ENCODE results near the gene ZDHHC7. TPM values are rescaled to one million over a fixed set of nuclear protein-coding genes. Genes with fewer than 3 reads are reported as not detected.

Gene ZDHHC7
- total RNA-seq, 1 donor from 2014 or later = 45.4 TPM

DNA sequence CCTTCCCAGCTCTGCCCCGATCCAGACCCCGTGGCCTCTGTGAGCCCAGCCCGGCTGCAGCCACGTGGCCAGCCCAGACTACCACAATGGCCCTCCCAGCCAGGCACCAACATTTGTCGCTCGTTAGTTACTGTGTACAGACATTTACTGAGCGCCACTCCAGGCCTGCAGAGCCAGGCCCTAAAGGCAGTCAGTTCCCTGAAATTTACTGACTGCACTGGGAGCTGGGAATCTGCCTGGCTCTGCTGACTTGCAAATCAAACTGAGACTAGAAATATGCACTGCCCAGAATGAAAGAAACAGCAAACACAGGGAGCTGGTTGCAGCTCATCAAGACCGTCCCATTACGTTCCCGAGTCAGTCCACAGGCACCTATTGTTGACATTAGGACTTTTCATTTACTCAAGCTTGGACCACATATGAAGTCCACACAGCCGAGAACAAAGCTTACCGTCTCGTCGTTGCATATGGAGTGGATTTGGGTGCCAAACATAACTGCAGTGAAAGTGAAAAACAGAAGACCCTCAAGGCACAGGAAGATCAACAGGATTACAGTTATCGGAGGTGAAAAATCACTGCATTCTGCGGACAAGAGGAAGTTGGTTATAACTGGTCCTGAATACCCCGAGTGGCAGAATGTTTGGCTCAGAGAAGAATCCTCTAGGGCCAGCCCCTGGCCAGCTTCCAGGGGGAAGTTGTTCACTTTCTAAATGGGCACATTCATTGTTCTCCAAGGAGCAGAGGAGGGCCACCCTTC lies 34.5 kb downstream of the ZDHHC7 start:
- Mint-ChIP-seq H3K4me3 (no peak overlapping the region), H3K4me1 (no peaks in the 10 kb centered on the region), H3K27ac (no peak overlapping the region), H3K27me3 (ENCODE audit: low read depth) (no peaks in the 10 kb centered on the region), H3K9me3 (no peaks in the 10 kb centered on the region), H3K36me3 (peaks cover 35% of the 10 kb centered on the region)
- TF ChIP-seq, protein P1, sequence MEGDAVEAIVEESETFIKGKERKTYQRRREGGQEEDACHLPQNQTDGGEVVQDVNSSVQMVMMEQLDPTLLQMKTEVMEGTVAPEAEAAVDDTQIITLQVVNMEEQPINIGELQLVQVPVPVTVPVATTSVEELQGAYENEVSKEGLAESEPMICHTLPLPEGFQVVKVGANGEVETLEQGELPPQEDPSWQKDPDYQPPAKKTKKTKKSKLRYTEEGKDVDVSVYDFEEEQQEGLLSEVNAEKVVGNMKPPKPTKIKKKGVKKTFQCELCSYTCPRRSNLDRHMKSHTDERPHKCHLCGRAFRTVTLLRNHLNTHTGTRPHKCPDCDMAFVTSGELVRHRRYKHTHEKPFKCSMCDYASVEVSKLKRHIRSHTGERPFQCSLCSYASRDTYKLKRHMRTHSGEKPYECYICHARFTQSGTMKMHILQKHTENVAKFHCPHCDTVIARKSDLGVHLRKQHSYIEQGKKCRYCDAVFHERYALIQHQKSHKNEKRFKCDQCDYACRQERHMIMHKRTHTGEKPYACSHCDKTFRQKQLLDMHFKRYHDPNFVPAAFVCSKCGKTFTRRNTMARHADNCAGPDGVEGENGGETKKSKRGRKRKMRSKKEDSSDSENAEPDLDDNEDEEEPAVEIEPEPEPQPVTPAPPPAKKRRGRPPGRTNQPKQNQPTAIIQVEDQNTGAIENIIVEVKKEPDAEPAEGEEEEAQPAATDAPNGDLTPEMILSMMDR (IDR thresholded peaks at IDR 0.05; ENCODE audit: unreplicated experiment) = no peak
- no peak for DNase-seq (ENCODE audit: low spot score in 2 of 2, unreplicated experiment in 2 of 2)

DNA sequence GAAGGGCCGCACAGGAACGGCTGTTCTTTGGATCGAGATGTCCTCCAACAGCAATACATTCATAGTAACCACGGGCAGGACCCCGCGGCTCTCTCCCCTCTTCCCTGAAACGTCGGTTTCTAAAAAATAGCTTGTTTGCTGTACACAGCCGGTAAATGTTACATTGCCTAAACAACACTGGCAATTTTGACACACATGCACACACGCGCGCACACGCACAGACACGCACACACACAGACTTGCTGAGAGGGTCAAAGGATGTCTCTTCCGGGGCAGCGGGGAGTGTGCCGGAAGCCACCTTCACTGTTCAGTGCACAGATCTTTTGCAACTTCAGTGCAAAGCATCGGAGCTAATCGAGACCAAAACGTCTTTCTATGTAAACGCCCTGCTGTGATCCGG lies 35.8 kb downstream of the ZDHHC7 start:
- H3K9me3 Mint-ChIP-seq = no peaks in the 10 kb centered on the region

DNA sequence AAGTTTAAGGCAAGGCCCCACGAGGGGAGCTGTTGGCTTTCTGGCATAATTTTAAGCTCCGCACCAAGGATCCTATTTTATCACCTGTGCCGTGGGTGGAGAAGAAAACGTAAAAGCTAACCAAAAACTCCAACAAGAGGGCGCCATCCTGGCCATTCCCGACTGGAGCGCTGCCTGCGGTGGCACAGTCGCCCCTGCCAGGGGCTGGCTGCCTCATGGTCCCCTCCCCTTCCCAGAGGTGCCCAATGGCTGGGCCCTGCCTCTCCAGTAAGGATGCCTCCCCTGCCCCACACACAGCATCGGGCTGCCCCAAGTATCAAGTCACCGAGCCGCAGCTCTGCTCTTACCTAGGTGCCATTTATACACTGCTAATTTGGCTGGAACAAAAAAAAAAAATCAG lies 36.3 kb downstream of the ZDHHC7 start:
- Mint-ChIP-seq H3K36me3 (peaks cover 24% of the 10 kb centered on the region), H3K4me3 (no peak overlapping the region), H3K27me3 (ENCODE audit: low read depth) (no peaks in the 10 kb centered on the region), H3K9me3 (no peaks in the 10 kb centered on the region), H3K4me1 (peaks cover 5% of the 10 kb centered on the region), H3K27ac (no peak overlapping the region)
- TF ChIP-seq, protein P1 (IDR thresholded peaks at IDR 0.05; ENCODE audit: unreplicated experiment) = no peak
- no peak for DNase-seq (ENCODE audit: low spot score in 2 of 2, unreplicated experiment in 2 of 2)

More for the DNA sequence above, 35.8 kb downstream of the ZDHHC7 start:
- H3K4me1 Mint-ChIP-seq = peaks cover 2% of the 10 kb centered on the region
- DNase-seq (ENCODE audit: low spot score in 2 of 2, unreplicated experiment in 2 of 2) = no peak
- H3K27me3 Mint-ChIP-seq (ENCODE audit: low read depth) = no peaks in the 10 kb centered on the region
- TF ChIP-seq, protein P1 (IDR thresholded peaks at IDR 0.05; ENCODE audit: unreplicated experiment) = no peak
- no peak overlapping the region for H3K4me3 Mint-ChIP-seq
- peaks cover 25% of the 10 kb centered on the region for H3K36me3 Mint-ChIP-seq
- no peak overlapping the region for H3K27ac Mint-ChIP-seq

DNA sequence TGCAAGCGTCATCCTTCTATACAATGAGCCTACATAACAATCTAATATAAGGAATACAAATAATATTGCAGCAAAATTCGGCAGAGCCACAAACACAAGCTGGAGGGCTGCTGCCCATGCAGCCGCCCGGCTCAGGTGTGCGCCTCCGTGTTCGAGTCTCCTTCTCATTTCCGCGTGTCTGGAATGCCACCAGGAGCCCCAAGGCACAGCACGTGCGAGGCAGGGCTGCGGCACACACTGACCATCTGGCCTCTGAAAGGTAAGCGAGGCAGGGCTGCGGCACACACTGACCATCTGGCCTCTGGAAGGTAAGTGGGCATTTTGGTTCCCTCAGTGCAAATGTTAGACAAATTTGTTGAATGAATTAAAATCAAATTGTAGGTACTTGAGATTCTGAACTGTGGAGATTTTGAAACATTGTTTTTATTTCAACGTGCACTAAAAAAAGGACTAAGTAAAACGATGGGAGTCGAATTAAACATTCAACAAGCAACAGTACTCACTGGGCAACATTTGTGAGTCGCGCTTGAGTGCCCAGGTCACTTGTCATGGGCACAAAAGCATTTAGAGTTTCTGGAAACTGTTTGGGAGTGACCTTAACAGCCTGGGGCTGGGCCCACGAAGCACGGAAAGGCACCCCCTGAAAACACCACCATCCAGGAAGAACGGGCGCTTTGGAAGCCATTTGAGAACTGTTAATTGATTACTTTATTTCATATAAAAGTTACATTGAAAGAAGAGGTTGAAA lies 37.4 kb downstream of the ZDHHC7 start:
- H3K27me3 Mint-ChIP-seq (ENCODE audit: low read depth) = no peaks in the 10 kb centered on the region
- no peak overlapping the region for H3K4me3 Mint-ChIP-seq
- no peaks in the 10 kb centered on the region for H3K9me3 Mint-ChIP-seq
- peaks cover 11% of the 10 kb centered on the region for H3K4me1 Mint-ChIP-seq
- no peak overlapping the region for H3K27ac Mint-ChIP-seq
- TF ChIP-seq, protein P1 (IDR thresholded peaks at IDR 0.05; ENCODE audit: unreplicated experiment) = no peak
- peaks cover 20% of the 10 kb centered on the region for H3K36me3 Mint-ChIP-seq
- DNase-seq (ENCODE audit: low spot score in 2 of 2, unreplicated experiment in 2 of 2) = no peak

DNA sequence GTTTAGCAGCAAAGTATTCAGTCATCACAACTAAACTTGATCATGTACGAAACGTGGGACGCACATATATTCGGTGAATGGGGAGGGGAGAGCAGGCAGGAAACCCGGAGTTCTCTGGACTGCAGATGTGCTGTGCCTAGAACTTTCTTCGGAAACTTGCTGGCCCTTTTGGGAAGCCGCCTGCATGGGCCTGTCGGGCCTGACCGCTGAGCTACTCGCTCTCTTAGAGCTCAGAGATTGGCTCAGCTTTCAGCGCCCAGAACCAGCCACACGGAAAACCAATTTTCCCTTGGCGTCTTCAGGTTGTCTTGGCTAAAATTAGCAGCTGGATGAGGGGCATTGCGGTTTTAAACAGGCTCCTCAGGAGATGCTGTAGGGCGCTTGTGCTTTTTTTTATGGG lies 38.1 kb downstream of the ZDHHC7 start:
- Mint-ChIP-seq H3K36me3 (peaks cover 20% of the 10 kb centered on the region), H3K9me3 (no peaks in the 10 kb centered on the region), H3K4me1 (peaks cover 15% of the 10 kb centered on the region), H3K27me3 (ENCODE audit: low read depth) (no peaks in the 10 kb centered on the region), H3K27ac (no peak overlapping the region), H3K4me3 (no peak overlapping the region)
- no peak for DNase-seq (ENCODE audit: low spot score in 2 of 2, unreplicated experiment in 2 of 2)
- TF ChIP-seq, protein P1 (IDR thresholded peaks at IDR 0.05; ENCODE audit: unreplicated experiment) = no peak
